HepG2 (cell line): Measurements from ENCODE around the gene FAM50A. TPM values are rescaled to one million over a fixed set of nuclear protein-coding genes. Genes with fewer than 3 reads are reported as not detected.
A peak's percentile ranks its signal among the peaks of the same experiment; 100 is the strongest.

Experiments used
- FOSL2 ChIP-seq: sonication (generic); formaldehyde crosslinking; IDR thresholded peaks from 2 replicates; pipeline ENCODE4 v1.4.0; 2020; ENCODE audit warnings: missing genetic modification reagents
- MED13 ChIP-seq: sonication (generic); formaldehyde crosslinking; IDR thresholded peaks from 2 replicates; pipeline ENCODE4 v1.5.0; 2020; ENCODE audit warnings: missing genetic modification reagents
- NONO ChIP-seq, 2 experiments: fragments of 450-650 bp in 1 of 2; sonication (generic) in 1 of 2; formaldehyde crosslinking in 1 of 2; IDR thresholded peaks in 1 of 2; conservative IDR thresholded peaks in 1 of 2; 2 replicates each; pipeline versions ENCODE4 v1.6.1 to v1.8.0; 2017 to 2022; ENCODE audit warnings: mild to moderate bottlenecking in 1 of 2, missing genetic modification reagents in 1 of 2, moderate library complexity in 1 of 2
- POLR2AphosphoS5 ChIP-seq: IDR thresholded peaks from 2 replicates; pipeline ENCODE4 v1.6.1; 2012; ENCODE audit warnings: low read depth, low read length
- RARA ChIP-seq: IDR thresholded peaks from 2 replicates; pipeline ENCODE4 v1.6.1; 2016; ENCODE audit warnings: missing genetic modification reagents, missing compliant biosample characterization
- RBFOX2 ChIP-seq: fragments of 200-400 bp; formaldehyde crosslinking; IDR thresholded peaks from 2 replicates; pipeline ENCODE4 v1.6.1; 2017; ENCODE audit warnings: low read depth, mild to moderate bottlenecking, low read length
- RORA ChIP-seq: sonication (generic); formaldehyde crosslinking; IDR thresholded peaks from 2 replicates; pipeline ENCODE4 v1.5.0; 2020; ENCODE audit warnings: mild to moderate bottlenecking, missing genetic modification reagents, moderate library complexity
- TAF1 ChIP-seq: sonication (generic); formaldehyde crosslinking; IDR thresholded peaks from 2 replicates; pipeline ENCODE4 v1.4.0; 2020; ENCODE audit warnings: missing genetic modification reagents
- TOPORS ChIP-seq: sonication (generic); formaldehyde crosslinking; IDR thresholded peaks from 2 replicates; pipeline ENCODE4 v1.8.0; 2023; ENCODE audit warnings: mild to moderate bottlenecking, missing genetic modification reagents
- ZBTB1 ChIP-seq: sonication (generic); formaldehyde crosslinking; IDR thresholded peaks from 2 replicates; pipeline ENCODE4 v1.4.0; 2020; ENCODE audit warnings: missing genetic modification reagents, borderline replicate concordance
- ZBTB7B ChIP-seq: sonication (generic); formaldehyde crosslinking; IDR thresholded peaks from 2 replicates; pipeline ENCODE4 v1.4.0; 2020; ENCODE audit warnings: missing genetic modification reagents
- ZNF138 ChIP-seq: sonication (generic); formaldehyde crosslinking; IDR thresholded peaks from 2 replicates; pipeline ENCODE4 v1.5.0; 2020; ENCODE audit warnings: mild to moderate bottlenecking, low read depth, missing genetic modification reagents
- ZNF564 ChIP-seq: sonication (generic); formaldehyde crosslinking; IDR thresholded peaks from 2 replicates; pipeline ENCODE4 v1.8.1; 2023; ENCODE audit warnings: mild to moderate bottlenecking, missing genetic modification reagents
- ZSCAN21 ChIP-seq: sonication (generic); formaldehyde crosslinking; IDR thresholded peaks from 2 replicates; pipeline ENCODE4 v1.8.0; 2022; ENCODE audit warnings: mild to moderate bottlenecking, missing genetic modification reagents, moderate library complexity, borderline replicate concordance
- polyA plus RNA-seq, 8 experiments: library from polyadenylated mRNA; depleted of rRNA in 3 of 8; stranded (reverse) in 7 of 8; unstranded in 1 of 8; fragments of >200 nt; fragmentation: Illumina TruSeq in 4 of 8; extraction: Trizol in 4 of 8; gene quantifications; 2 replicates each; pipeline versions ENCODE4 v1.2.1 to v1.2.3, GENCODE V29; 2011 to 2016; ENCODE audit warnings: low read depth in 4 of 8, missing spikeins in 1 of 8, mixed read lengths in 1 of 8; ENCODE audit not compliant: insufficient read depth in 1 of 8
- total RNA-seq, 5 experiments: library from RNA; depleted of rRNA; stranded (reverse); fragments of >200 nt; fragmentation: Illumina TruSeq; extraction: Trizol; gene quantifications; 2 replicates each; pipeline ENCODE4 v1.2.3, GENCODE V29; 2016; ENCODE audit warnings: low read depth in 1 of 5
- TF ChIP-seq, protein P1 (sequence below): sonication (generic); formaldehyde crosslinking; IDR thresholded peaks from 2 replicates; pipeline ENCODE4 v1.4.0; 2020; ENCODE audit warnings: mild to moderate bottlenecking, missing genetic modification reagents
- TF ChIP-seq, protein P2 (sequence below): sonication (generic); formaldehyde crosslinking; IDR thresholded peaks from 2 replicates; pipeline ENCODE4 v1.4.0; 2020; ENCODE audit warnings: missing genetic modification reagents, borderline replicate concordance
- TF ChIP-seq, protein P3 (sequence below): sonication (generic); formaldehyde crosslinking; IDR thresholded peaks from 2 replicates; pipeline ENCODE4 v1.4.0; 2020; ENCODE audit warnings: mild to moderate bottlenecking, low read depth, missing genetic modification reagents
- TF ChIP-seq, protein P4 (sequence below): sonication (generic); formaldehyde crosslinking; IDR thresholded peaks from 2 replicates; pipeline ENCODE4 v1.5.0; 2020; ENCODE audit warnings: mild to moderate bottlenecking, missing genetic modification reagents

Gene FAM50A
- total and polyA plus RNA-seq, 2 of the 13 experiments (the other 11 are each of a cell fraction or from before 2014, with no cell fraction given): 30.7 to 40.7 TPM

DNA sequence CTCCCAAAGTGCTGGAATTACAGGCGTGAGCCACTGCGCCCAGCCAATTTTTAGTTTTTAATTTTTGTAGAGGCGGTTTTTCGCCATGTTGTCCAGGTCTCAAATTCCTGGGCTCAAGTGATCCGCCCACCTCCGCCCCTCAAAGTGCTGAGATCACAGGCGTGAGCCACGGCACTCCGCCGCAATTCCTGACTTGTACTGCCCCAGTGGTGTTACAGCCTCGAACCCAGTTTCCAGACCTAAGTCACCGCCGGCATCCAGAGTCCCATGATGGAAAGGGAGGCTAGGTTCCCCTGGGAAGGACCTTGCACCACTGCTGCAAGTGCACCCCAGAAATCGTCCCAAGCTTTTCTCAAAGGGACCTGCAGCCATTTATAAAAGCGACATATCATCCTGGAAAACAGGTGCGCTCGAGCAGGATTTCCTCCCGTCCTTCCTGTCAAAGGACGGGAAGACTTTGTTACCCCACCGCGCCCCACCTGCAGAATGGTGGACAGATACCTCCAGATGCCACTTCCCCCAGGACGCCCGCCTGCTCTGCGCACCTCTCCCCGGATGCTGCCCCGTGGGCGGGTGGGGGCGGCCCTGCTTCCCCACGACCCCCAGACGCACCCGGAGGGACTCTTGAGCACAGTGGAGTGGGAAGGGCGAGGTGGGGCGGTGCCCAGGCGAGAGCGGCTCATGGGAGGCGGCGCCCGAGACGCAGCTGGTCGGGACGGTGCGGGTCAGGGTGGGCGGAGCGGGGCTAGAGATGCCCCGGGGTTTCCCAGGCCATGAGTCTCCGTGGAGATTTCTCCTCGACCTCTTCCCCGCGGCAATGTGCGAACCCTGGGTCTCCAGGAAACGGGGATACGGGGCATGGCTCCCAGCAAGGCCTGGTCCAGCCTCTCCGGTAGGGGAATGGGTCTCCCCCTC lies 46.7 kb upstream of the FAM50A start (continued):
- TF ChIP-seq, protein P1, sequence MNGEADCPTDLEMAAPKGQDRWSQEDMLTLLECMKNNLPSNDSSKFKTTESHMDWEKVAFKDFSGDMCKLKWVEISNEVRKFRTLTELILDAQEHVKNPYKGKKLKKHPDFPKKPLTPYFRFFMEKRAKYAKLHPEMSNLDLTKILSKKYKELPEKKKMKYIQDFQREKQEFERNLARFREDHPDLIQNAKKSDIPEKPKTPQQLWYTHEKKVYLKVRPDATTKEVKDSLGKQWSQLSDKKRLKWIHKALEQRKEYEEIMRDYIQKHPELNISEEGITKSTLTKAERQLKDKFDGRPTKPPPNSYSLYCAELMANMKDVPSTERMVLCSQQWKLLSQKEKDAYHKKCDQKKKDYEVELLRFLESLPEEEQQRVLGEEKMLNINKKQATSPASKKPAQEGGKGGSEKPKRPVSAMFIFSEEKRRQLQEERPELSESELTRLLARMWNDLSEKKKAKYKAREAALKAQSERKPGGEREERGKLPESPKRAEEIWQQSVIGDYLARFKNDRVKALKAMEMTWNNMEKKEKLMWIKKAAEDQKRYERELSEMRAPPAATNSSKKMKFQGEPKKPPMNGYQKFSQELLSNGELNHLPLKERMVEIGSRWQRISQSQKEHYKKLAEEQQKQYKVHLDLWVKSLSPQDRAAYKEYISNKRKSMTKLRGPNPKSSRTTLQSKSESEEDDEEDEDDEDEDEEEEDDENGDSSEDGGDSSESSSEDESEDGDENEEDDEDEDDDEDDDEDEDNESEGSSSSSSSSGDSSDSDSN (CRISPR knock-in tag): peak; percentile 28; the same call in 1 of the 2 replicates
- TF ChIP-seq RBFOX2 (peak; percentile 84), FOSL2 (no peak), POLR2AphosphoS5 (peak; percentile 6; the same call in 1 of the 2 replicates), ZNF138 (CRISPR knock-in tag) (peak; percentile 13; the same call in 1 of the 2 replicates), ZNF564 (peak; percentile 9; the same call in 1 of the 2 replicates), NONO (IDR thresholded peaks at IDR 0.05) (no peak), NONO (CRISPR knock-in tag; conservative IDR thresholded peaks at IDR 0.05) (0 out of 2 replicates have a peak, but pooled peaks have one; percentile 11), RARA (CRISPR knock-in tag) (0 out of 2 replicates have a peak, but pooled peaks have one; percentile 14), MED13 (CRISPR knock-in tag) (0 out of 2 replicates have a peak, but pooled peaks have one; percentile 2), RORA (no peak), TAF1 (CRISPR knock-in tag) (peak; percentile 46; the same call in 1 of the 2 replicates), ZSCAN21 (0 out of 2 replicates have a peak, but pooled peaks have one; percentile 32), ZBTB1 (CRISPR knock-in tag) (no peak), ZBTB7B (peak; percentile 60), TOPORS (CRISPR knock-in tag) (no peak)
- TF ChIP-seq, protein P2, sequence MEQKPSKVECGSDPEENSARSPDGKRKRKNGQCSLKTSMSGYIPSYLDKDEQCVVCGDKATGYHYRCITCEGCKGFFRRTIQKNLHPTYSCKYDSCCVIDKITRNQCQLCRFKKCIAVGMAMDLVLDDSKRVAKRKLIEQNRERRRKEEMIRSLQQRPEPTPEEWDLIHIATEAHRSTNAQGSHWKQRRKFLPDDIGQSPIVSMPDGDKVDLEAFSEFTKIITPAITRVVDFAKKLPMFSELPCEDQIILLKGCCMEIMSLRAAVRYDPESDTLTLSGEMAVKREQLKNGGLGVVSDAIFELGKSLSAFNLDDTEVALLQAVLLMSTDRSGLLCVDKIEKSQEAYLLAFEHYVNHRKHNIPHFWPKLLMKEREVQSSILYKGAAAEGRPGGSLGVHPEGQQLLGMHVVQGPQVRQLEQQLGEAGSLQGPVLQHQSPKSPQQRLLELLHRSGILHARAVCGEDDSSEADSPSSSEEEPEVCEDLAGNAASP: no peak
- TF ChIP-seq, protein P3, sequence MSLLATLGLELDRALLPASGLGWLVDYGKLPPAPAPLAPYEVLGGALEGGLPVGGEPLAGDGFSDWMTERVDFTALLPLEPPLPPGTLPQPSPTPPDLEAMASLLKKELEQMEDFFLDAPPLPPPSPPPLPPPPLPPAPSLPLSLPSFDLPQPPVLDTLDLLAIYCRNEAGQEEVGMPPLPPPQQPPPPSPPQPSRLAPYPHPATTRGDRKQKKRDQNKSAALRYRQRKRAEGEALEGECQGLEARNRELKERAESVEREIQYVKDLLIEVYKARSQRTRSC (CRISPR knock-in tag): no peak
- TF ChIP-seq, protein P4, sequence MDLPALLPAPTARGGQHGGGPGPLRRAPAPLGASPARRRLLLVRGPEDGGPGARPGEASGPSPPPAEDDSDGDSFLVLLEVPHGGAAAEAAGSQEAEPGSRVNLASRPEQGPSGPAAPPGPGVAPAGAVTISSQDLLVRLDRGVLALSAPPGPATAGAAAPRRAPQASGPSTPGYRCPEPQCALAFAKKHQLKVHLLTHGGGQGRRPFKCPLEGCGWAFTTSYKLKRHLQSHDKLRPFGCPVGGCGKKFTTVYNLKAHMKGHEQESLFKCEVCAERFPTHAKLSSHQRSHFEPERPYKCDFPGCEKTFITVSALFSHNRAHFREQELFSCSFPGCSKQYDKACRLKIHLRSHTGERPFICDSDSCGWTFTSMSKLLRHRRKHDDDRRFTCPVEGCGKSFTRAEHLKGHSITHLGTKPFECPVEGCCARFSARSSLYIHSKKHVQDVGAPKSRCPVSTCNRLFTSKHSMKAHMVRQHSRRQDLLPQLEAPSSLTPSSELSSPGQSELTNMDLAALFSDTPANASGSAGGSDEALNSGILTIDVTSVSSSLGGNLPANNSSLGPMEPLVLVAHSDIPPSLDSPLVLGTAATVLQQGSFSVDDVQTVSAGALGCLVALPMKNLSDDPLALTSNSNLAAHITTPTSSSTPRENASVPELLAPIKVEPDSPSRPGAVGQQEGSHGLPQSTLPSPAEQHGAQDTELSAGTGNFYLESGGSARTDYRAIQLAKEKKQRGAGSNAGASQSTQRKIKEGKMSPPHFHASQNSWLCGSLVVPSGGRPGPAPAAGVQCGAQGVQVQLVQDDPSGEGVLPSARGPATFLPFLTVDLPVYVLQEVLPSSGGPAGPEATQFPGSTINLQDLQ (CRISPR knock-in tag): peak; percentile 99
